HG03139 (cell line): ENCODE measurements around the gene FAM161B.

ENCODE experiments used
- ATAC-seq: cut with Tn5 transposase; IDR thresholded peaks from one replicate; pipeline ENCODE4 v1.9.1; 2021; ENCODE audit not compliant: unreplicated experiment

The FAM161B gene

DNA sequence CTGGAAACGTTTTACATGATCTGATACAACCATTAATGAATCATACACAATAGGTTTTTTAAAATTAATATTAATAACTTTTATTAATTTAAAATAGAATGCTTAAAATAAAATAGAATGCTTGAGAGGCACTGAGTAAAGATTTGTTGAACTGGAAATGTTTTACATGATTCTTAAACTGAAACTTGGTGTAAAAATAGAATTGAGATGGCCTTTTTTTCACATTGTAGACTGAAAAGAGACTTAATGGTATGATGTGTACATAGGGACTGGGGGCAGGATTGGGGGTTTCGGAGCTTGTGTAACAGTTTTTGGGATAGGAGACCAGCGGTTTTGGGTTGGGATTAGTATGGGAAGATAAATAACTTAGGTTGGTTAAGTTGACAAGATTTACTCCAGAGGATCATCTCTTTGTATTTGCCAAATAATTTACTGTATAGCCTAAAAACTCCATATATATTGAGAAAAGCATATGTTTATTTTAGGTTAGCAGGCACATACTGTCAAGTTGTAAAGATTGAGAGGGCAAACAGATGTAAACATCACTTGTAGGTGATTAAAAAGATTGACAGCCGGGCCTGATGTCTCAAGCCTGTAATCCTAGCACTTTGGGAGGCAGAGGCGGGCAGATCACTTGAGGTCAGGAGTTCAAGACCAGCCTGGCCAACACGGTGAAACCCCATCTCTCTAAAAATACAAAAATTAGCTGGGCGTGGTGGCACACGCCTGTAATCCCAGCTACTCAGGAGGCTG is 65.3 kb downstream of the FAM161B start:
- no peak for ATAC-seq
